NCI-H2107 (cell line): ENCODE measurements around the gene NDRG2.
A peak's percentile ranks its signal among the peaks of the same experiment; 100 is the strongest.
"Not testable (repeated sequence)": the region's sequence is repeated elsewhere in the genome, so short reads cannot be mapped to it uniquely, and the experiment has no call there.

Experiments
- DNase-seq: peaks from one replicate; lab custom pipeline; 2025; lab: John Stamatoyannopoulos, UW

NDRG2 gene

DNA sequence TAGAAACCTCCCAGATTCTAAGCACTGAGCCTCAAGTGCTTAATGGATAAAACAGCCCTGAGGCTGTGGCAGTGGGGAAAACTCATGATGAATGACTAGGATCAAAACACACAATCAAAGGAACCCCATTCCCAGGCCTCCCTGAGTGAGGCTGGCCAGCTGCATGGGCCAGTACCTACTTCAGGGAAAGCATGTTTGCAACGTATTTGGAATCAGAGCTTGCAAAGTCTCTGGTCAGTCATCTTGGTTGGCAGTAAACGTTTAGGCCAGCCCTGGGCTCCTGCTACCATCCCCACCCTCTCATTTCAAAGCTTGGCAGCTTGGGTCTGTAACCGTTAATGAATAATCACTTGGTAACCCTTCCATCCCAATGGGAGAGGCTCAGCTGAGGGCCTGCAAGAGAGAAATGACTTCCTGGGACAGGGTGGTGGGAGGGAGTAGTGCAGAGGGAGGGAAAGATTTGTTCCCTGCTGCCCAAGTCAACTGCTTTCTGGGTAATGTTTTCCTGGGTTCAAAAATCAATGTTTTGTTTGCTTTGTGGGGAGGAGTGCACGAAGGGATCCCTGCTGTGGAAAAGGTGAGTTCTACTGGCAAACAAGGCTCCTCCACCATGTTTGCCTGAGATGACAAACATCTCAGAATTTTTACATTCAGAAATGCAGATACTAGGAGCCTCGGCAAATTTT is 30.7 kb upstream of the NDRG2 start:
- DNase-seq = no peak

DNA sequence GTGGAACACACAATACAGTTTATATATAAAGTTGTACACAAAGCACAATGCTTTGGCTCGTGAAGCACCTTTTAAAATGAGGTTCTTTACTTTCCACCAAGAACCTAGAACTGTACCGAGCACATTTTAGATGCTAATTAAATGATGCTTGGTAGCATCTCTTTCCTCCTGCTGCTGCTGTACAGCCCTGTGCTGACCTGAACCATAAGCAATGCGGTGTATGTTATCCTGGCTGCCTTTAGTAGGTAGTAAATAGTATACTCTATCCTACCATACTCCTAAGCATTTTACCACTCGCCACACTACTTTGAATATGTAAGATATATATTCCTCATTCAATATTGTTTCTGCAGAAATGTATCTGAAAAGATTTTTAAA is 29.9 kb upstream of the NDRG2 start:
- DNase-seq = no peak

DNA sequence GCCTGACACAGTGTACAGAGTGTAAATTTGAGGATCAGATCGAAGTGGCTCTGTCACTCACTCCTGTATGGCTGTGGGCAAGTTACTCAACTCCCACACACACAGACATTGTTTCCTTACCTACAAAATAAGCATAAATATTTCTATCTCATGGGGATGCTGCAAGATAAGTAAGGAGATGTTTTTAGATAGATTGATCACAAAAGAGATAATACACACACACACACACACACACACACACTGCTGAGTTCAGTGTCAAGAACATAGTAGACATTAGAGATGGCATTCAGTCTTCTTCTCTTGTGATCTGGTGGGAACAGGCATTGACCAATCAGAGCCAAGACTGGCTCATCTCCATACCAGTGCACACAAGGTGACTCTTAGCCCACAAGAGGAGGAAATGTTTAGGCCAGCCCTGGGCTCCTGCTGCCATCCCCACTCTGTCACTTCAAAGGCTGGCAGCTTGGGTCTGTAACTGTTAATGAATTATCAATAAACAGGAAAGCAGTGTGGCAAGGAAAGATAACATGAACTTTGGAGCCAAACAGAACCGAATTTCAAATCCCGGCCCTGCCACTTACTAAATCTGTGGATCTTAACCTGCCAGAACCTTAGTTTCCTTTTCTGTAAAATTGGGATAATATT is 29.4 kb upstream of the NDRG2 start:
- no peak for DNase-seq

DNA sequence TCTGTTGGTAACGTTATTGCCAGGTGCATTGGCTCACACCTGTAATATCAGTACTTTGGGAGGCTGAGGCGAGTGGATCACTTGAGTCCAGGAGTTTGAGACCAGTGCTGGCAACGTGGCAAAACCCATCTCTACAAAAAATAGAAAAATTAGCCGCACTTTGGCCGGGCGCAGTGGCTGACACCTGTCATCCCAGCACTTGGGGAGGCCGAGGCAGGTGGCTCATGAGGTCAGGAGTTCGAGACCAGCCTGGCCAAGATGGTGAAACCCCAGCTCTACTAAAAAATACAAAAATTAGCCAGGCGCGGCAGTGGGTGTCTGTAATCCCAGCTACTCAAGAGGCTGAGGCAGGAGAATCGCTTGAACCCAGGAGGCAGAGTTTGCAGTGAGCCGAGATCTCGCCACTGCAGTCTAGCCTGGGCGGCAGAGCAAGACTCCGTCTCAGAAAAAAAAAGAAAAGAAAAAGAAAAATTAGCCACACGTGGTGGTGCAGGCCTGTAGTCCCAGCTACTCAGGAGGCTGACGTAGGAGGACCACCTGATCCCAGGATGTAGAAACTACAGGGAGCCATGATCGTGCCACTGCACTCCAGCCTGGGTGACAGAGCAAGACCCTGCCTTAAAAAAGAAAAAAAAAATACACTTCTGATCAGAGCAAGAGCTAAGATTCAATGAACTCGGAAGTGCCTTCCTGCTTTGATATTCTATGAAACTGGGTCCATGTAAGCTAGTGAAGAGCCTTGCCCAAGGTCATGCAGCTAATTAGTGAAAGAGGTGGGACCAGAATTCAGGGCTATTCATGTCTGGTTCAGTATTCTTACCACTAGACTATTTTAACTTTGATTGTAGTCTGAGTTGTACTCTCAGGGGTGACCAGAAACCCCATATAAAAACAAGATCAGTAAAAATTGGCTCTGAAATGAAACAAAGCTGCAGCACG is 28.6 kb upstream of the NDRG2 start:
- no peak for DNase-seq

DNA sequence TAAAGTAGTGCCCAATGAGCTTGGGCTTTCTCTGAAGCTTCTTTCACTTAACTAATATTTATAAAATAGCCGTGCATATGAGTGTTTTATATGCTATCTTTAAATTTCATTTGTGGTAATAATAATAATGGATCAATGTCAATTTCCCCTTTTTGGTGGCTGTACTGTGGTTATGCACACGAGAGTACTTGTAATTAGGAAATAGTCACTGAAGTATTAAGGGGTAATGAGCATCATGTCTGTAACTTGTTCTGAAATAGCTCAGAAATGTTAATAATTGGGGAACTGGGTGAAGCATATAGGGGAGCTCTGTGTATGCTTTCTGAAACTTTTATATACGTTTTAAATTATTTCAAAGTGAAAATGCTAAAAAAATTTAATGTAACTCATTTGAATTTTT is 25.7 kb upstream of the NDRG2 start:
- DNase-seq = no peak

DNA sequence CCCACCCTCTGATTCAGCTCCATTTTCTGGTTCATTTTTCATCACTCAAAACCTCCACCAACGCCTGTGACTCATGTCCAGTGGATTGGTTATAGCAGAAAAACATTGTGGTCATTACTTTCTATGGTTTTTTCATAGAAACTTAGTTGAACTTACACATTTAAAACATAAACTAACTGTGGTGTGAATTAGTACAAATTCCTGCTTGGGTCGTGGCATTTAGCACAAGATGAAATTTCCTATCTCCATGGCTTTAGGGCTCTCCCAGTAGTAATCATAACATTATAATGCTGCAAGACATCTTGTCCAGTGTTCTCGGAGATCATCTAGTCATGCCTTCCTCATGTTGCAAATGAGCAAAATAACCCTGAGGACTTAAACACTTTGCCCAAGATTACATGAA is 24.4 kb upstream of the NDRG2 start:
- DNase-seq = no peak

DNA sequence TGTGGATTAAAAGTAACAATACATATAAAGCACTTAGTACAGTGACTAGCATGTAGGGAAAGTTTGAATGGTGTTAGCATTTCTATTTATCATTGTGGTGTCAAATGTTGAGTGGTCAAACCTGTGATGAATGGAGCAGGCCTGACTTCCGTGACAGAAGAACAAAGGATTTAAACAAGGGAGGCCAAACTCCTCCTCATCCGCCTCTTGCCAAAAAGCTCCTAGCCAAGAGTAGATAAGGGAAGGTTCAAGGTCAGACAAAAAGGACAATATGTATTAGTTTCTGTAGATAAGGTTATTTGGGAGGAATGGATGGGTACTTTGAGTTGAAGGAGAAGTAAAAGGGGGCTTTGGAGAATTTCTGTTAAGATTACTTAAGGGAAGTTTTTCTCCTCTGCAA is 23.8 kb upstream of the NDRG2 start:
- no peak for DNase-seq

DNA sequence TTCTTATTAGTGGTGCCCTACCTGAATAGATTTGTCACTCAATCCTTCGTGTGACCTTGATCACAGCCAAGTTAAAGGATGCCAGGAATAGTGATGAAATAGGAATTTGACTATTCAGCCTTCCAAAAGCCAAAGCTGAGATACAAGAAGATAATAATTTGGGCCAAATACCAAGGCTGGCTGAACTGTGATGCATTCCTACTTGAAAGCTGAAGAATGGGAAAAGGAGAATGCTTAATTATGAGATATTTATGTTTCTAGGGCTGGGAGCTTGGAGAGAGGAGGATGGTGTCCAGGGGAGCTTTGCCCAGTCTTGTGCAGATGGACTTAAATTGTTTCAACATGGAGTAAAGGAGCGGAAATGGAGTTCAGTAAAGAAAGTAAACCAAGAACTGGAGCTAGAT is 22.5 kb upstream of the NDRG2 start:
- DNase-seq = no peak

DNA sequence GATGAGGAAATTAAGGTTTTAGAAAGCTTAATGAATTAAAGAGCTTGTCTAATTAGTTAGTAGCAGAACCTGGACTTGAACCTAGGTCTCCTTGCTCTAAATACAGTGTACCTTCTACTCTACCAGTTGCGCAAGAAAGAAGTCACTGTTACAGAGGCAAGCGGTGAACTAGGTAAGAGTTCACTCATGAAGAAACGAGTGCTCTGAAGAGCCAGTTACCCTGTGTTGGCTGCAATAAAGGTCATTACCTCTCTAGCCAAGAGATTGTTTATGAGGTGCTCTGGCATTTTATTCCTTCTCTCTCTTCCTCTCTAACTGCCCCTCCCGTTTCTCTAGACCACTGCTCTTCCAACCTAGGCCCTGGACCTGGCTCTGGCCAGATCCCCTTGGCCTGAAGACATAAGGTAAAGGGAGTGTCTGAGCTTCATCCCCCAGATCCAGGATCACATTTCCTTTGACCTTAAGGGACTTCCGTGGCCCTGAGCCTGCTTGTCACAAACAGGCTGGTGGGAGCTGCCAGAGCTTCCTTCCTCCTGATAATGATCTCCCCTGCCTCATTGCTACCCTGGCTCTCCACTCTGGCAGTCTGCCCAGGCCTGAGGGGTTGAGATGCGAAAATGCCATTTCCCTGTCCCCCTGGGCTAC is 19.2 kb upstream of the NDRG2 start:
- DNase-seq = no peak

DNA sequence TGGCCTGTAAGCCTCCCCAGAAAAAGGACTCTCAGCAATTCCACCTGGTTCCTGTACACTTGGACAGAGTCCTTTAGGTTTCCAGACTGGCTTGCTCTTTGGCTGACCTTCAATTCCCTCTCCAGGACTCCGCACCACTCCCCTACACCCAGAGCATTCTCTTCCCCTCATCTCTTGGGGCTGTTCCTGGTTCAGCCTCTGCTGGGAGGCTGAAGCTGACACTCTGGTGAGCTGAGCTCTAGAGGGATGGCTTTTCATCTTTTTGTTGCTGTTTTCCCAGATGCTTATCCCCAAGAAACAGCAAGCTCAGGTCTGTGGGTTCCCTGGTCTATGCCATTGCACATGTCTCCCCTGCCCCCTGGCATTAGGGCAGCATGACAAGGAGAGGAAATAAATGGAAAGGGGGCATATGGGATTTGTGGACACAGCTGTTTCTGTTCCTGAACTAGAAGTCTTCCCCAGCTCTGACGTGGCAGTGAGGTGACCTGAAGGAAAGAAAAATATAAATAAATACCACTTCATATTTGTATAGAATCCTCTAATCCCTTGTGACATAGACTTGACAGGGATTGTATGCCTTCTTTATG is 18.6 kb upstream of the NDRG2 start:
- DNase-seq = no peak

DNA sequence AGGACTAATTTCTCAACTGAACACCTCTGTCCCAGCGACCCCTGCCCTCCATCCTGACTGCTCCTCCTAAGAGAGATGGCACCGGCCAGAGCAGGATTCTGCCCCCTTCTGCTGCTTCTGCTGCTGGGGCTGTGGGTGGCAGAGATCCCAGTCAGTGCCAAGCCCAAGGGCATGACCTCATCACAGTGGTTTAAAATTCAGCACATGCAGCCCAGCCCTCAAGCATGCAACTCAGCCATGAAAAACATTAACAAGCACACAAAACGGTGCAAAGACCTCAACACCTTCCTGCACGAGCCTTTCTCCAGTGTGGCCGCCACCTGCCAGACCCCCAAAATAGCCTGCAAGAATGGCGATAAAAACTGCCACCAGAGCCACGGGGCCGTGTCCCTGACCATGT is 18.1 kb upstream of the NDRG2 start:
- DNase-seq = no peak

DNA sequence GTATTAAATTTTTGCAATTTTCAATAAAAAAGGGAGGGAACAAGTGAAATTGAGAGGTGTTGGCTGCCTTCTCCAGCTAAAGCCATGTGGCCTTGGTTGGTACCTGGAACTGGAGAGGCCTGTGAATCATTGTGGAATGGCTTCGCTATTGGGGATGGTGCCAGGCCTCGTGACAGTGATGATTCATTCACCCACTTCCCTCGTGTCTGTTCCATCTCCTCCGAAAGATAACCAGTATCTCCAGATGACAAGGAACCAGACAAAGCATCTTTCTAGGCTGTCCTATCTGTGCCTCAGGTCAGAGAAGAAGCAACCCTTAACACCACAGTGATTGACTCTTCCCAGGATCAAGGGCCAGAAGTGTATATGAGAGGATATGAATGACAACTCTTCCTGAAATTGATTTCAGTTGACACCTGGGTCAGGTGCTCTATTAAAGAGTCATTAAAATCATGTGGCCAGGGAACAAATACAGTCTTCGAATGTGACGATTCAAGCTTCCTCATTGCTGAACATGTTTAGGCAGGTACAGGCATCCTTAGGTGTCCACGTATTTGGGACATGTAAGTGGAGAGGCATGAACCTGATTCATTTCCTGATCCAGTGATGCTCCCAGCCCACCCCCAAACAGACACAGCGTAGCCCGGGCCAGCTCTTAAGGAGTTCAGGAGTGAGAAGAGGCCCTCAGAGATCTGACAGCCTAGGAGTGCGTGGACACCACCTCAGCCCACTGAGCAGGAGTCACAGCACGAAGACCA is 17.0 kb upstream of the NDRG2 start, which contains the start of gene RNASE7:
Gene RNASE7, plus strand, starts transcription at position 687 of the 758 bp plus-strand sequence. CDS start 631 bp downstream, outside the sequence.
- DNase-seq = no peak

DNA sequence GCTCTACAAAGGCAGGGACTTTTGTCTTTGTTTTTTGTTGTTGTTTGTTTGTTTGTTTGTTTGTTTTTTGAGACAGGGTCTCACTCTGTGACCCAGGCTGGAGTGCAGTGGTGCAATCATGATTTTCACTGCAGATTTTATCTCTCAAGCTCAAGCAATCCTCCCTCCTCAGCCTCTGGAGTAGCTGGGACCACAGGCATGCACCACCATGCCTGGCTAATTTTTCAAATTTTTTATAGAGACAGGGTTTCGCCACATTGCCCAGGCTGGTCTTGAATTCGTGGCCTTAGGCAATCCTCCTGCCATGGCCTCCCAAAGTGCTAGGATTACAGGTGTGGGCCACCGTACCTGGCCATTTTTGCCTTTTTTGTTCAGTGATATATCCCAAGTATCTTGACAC is 16.1 kb upstream of the NDRG2 start:
- DNase-seq = not testable (repeated sequence)

DNA sequence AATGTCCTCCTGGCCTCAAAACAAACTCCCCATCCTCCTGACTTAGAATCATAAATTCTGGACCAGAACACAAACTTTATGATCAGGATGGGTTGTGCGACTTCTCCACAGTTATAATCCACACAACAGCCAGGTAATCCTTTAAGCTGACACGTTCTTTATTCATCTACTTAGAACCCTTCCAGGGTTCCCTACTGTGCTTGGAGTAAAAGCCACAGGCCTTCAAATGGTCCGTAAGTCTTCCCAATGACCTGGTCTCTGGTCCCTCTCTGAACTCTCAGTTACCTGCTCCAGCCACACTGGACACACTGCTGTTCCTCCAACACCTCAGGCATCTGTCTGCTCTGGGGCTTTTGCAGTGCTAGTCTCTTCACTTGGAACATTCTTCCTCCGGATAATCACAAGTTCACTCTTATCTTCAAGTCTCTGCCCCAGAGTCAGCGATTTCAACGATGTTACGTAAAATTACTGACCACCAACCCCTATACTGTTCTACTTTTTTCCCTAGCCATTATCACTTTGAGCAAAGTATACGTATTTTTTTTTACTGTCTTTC is 15.6 kb upstream of the NDRG2 start:
- no peak for DNase-seq

DNA sequence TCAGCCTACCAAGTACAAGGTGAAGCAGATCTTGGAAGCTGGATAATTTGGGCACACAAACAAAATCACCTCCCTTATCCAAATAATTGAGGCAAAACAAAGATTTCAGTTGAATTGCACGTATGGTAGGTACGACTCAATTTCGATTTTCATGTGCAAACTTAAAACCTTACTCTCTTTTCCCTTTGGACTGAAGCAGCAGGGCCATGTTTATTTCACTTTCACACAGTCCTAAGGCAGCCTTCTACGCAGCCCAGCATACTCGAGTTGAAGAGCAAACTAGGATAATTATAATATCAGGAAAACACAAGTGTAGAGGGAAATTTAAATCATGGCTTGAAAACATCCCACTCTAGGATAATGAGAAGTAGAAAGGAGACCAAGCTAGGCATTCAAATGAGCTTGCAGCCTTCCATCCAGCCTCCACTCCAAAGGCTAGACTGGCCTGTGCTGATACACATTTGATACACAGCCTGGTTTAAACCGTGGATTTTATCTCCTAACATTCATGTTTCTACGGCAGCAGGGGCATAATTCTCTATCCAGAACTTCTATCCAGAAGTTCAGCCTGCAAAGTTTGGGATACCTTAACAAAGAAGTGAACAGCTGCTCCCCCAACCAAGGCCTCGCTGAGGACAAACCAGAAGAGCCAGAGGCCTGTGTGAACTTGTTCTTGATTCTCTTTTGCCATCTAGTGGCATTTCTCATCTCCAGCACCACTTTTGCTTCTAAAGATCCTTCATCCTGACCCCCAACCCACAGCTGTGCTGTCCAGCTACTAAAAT is 14.9 kb upstream of the NDRG2 start:
- DNase-seq = peak; percentile 44

DNA sequence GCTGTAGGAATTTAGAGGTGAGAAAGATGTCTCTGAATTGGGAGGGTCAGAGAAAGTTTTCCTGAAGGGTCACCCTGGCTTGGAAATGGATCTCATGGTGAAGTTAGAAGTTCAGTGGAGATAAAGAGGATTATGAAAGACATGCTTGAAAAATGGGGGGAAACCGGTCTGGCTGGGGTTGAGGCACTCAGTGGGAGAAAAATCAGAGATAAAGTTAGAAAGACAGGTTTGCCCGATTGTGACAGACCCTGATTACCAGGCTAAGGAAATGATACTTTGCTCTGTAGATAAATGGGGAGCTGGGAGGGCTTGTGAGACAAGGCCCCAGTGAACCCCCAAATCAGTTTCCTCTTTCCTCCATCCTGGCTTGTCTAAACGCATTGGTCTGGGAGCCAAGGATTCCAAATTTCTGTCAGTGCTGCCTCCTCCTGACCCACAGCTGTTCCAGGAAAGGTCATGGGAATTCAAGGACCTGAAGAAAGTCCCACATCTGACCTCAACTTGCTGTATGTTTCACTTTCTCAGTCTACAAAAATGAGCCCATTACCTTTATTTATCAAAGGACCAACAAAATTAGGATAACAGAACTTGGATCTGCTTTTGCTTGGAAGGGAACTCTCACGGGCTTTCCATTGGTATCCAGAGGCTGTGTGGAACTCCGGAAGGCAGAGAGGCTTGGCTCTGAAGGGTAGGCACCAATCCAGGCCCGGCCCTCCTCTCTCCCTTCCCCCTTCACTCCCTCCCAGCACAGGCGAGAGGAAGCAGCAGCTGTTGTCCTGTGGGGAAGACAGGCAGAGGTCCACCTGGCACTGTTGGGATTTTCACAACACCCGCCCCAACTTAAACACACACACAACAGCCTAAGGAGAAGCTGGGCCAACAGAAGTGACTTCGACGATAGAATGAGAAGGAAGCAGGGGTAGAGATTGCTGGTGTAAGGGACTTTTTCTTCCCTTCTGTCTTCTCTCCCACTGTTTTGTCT is 13.9 kb upstream of the NDRG2 start:
- no peak for DNase-seq

DNA sequence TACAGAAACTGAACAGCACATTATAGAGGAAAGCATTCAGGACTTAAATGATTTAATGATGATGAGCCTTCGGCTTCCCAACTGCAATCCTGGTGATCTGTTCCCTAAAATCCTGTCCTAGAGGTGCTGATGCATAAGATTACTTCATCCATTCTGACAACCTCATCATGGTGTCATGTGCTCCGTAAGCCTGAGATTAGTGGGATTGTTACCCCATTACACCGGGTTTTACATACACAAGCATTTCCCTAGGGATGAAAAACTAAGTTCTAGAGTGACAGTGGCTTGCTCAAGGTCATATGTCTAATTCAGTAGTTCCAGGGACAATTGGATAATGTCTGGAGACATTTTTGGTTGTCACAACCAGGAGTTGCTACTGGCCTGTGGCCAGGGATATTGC is 12.3 kb upstream of the NDRG2 start:
- DNase-seq = no peak

DNA sequence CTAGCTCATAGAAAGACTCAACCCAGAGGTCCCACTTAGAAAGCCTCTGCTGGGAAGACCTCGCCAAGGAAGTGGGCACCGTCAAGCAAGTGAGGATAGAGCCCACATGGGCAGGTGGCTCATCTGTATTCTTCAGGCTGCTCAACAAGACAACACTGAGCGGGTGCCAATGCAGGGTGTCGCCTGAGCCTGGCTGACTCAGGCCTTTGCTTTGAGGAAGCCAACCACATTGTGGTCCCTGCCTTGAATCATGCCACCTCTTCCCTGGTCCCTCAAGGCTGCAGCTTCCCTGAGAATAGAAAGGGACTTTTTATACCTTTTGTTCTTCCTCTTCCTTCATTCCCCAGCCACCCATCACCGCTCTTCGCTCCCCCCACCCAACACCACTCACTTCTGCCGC is 11.9 kb upstream of the NDRG2 start:
- DNase-seq = no peak

DNA sequence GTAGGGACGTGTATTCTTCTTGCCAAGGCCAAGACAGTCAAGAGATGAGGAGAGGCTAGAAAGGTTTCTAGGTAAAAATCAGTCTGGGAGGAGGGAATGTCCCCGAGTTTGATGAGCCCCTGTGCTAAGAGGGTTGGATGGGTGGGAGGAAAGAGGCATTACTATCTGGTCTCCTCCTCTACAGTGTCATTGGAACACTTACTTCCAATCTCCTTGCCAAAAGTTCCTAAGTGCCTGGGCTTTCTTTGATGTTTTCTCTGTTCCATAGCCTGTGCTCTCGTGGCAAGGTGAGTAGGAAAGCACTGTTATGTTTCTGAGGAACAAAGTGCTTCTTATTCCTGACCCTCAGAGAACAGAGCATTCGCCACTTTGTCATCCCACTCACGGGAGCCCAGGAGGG is 9.8 kb upstream of the NDRG2 start, which contains the start of gene RNASE13:
Gene RNASE13, minus strand, starts transcription at position 101 of the 400 bp plus-strand sequence. CDS start 519 bp downstream, outside the sequence.
- no peak for DNase-seq
